Spleen (tissue), 11 donors: ENCODE data around the gene RPL3. TPM values are rescaled to one million over a fixed set of nuclear protein-coding genes. Genes with fewer than 3 reads are reported as not detected.

Experiments
- DNase-seq: peaks from one replicate; pipeline ENCODE4 v3.0.0-alpha.2; 2020
- H3K27ac ChIP-seq, 8 donors: fragments of 200-600 bp; sonication (generic) in 7 of 8; 1 replicate in 4 of 8; 2 replicates in 4 of 8; pipeline versions ENCODE4 v1.5.0 to v1.8.0; 2016 to 2021; ENCODE audit warnings: inconsistent platforms in 4 of 8, mild to moderate bottlenecking in 4 of 8, moderate library complexity in 1 of 8
- H3K27me3 ChIP-seq, 7 donors: fragments of 200-600 bp; sonication (generic) in 6 of 7; replicated peaks in 1 of 7; 1 replicate in 4 of 7; 2 replicates in 3 of 7; pipeline versions ENCODE4 v1.5.0 to v1.8.0; 2016 to 2021; ENCODE audit warnings: inconsistent platforms in 3 of 7, mild to moderate bottlenecking in 1 of 7
- H3K36me3 ChIP-seq, 6 donors: fragments of 200-600 bp; sonication (generic) in 5 of 6; 1 replicate in 4 of 6; 2 replicates in 2 of 6; pipeline versions ENCODE4 v1.5.0 to v1.8.0; 2016 to 2021; ENCODE audit warnings: inconsistent platforms in 2 of 6
- H3K4me1 ChIP-seq, 6 donors: fragments of 200-600 bp; sonication (generic) in 5 of 6; 1 replicate in 3 of 6; 2 replicates in 3 of 6; pipeline versions ENCODE4 v1.5.0 to v1.8.0; 2016 to 2021; ENCODE audit warnings: inconsistent platforms in 3 of 6
- H3K4me3 ChIP-seq, 8 donors: fragments of 200-600 bp; sonication (generic) in 7 of 8; 1 replicate in 4 of 8; 2 replicates in 4 of 8; pipeline versions ENCODE4 v1.5.0 to v1.8.0; 2016 to 2021; ENCODE audit warnings: inconsistent platforms in 4 of 8, mild to moderate bottlenecking in 4 of 8, moderate library complexity in 2 of 8
- H3K9me3 ChIP-seq, 8 donors: fragments of 200-600 bp; sonication (generic) in 7 of 8; 1 replicate in 4 of 8; 2 replicates in 4 of 8; pipeline versions ENCODE4 v1.5.0 to v1.8.0; 2016 to 2021; ENCODE audit warnings: inconsistent platforms in 4 of 8
- POLR2A ChIP-seq, 3 donors: fragments of 450-650 bp; IDR thresholded peaks; one replicate each; pipeline ENCODE4 v1.5.1; 2017; ENCODE audit warnings: antibody characterized with exemption in 3 of 3, mild to moderate bottlenecking in 1 of 3
- POLR2AphosphoS5 ChIP-seq, 3 donors: sonication (generic); formaldehyde crosslinking; IDR thresholded peaks; one replicate each; pipeline ENCODE4 v1.5.1; 2017; ENCODE audit warnings: antibody characterized with exemption in 3 of 3
- WGBS, 5 donors: extraction: QIAGEN DNeasy Blood & Tissue Kit in 3 of 5; methylation state at CpG; one replicate each; pipeline versions ENCODE4 v1.1.5 to v1.1.7; 2013 to 2018; 5-methylcytosine and 5-hydroxymethylcytosine counted together
- intact Hi-C: fragments of 100-400 bp; cut with DNase I; formaldehyde crosslinking; loops from one replicate; pipeline ENCODE4 v1.15.0; 2023; ENCODE audit warnings: low total_unique reads
- polyA plus RNA-seq, 3 donors: library from polyadenylated mRNA; stranded (reverse); fragments of 200-250 nt; gene quantifications; one replicate each; pipeline ENCODE4 v1.2.1, GENCODE V29; 2013
- total RNA-seq, 7 donors: library from RNA; depleted of rRNA in 3 of 7; stranded (reverse); fragments of >200 nt in 3 of 7; fragmentation: NEBNext Ultra II Directional in 4 of 7; extraction: Animal tissue kit (Norgen Biotek cat#: 25700) in 4 of 7; gene quantifications; one replicate each; pipeline versions ENCODE4 v1.1.0 to v1.2.1, GENCODE V29; 2016 to 2021
- TF ChIP-seq, protein P1 (sequence below), 11 experiments: fragments of 200-600 bp in 7 of 11; fragments of 450-650 bp in 4 of 11; sonication (generic) in 4 of 11; IDR thresholded peaks in 8 of 11; conservative IDR thresholded peaks in 3 of 11; 1 replicate in 7 of 11; 2 replicates in 4 of 11; pipeline versions ENCODE4 v1.4.0 to v1.8.0; 2016 to 2021; ENCODE audit warnings: antibody characterized with exemption in 11 of 11, inconsistent platforms in 4 of 11, mild to moderate bottlenecking in 1 of 11
- donor health status: healthy with polysubstance abuse.
- donor health status: DM: no; HTN: no; CAD: no; lungs with moderate emphysema.
- donor health status: DM: no; HTN: no; CAD: no.
- donor health status: Bipolar disorder and iron deficiency.
- donor health status: healthy.
- donor health status: DM: no; HTN: no; CAD: no.
- donor health status: DM: yes; HTN: yes; CAD: no.

The RPL3 gene
- total and polyA plus RNA-seq, 10 donors = 1,607 to 6,240 (median 1,995) TPM

DNA sequence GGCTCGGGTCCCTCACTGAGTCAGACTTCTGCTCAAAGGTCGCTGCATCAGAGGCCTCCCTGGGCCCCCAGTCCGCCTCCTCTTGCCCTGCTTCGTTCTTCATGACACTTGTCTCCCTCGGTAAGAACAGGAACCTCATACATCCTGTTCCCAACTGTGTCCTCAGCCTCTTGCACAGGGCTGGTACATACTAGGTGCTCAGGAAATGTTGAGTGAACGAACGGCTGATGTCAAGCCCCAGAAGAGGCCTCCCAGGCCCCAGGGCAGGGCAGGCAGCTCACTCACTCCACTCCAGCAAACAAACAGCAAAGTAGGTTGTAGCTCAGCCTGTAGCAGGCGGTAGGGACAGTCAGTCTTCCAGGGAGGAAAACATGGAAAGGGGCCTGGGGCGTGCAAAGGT is 47.6 kb upstream of the RPL3 start:
- H3K4me1 ChIP-seq = peaks cover 0 to 57% (median 15%) of the 10 kb centered on the region in 6 donors
- TF ChIP-seq POLR2AphosphoS5 (IDR thresholded peaks at IDR 0.05) (no peak), POLR2A (IDR thresholded peaks at IDR 0.05) (no peak)
- TF ChIP-seq, protein P1, sequence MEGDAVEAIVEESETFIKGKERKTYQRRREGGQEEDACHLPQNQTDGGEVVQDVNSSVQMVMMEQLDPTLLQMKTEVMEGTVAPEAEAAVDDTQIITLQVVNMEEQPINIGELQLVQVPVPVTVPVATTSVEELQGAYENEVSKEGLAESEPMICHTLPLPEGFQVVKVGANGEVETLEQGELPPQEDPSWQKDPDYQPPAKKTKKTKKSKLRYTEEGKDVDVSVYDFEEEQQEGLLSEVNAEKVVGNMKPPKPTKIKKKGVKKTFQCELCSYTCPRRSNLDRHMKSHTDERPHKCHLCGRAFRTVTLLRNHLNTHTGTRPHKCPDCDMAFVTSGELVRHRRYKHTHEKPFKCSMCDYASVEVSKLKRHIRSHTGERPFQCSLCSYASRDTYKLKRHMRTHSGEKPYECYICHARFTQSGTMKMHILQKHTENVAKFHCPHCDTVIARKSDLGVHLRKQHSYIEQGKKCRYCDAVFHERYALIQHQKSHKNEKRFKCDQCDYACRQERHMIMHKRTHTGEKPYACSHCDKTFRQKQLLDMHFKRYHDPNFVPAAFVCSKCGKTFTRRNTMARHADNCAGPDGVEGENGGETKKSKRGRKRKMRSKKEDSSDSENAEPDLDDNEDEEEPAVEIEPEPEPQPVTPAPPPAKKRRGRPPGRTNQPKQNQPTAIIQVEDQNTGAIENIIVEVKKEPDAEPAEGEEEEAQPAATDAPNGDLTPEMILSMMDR (IDR thresholded peaks at IDR 0.05 in 8 of 11, conservative IDR thresholded peaks at IDR 0.05 in 3 of 11) = no peak
- intact Hi-C loops = no loop called here
- peaks cover 0 to 8% (median 5%) of the 10 kb centered on the region in 8 donors for H3K9me3 ChIP-seq
- no peaks in the 10 kb centered on the region for H3K36me3 ChIP-seq
- no peaks in the 10 kb centered on the region for H3K27me3 ChIP-seq
- H3K27ac ChIP-seq = no peak overlapping the region
- no peak for DNase-seq
- 38 to 51% (median 46%) methylated on average over 9 of the region's 9 CpGs for WGBS, 5 donors
- H3K4me3 ChIP-seq = no peak overlapping the region

DNA sequence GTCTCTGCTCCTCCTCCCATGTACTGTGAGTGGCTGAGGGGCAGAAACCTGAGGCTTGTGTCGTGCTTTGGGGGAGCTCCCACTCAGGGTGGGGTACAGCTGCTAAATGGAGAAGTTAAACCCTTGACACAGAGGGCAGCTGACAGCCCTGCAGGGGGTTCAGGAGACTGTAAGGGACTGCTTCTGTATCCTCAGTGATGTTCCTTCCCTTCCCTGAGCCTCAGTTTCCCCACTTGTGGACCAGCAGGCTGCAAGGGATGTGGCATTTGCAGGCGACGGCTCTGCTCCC is 46.0 kb upstream of the RPL3 start:
- intact Hi-C loops = no loop called here
- H3K9me3 ChIP-seq = no peaks in the 10 kb centered on the region
- 27 to 53% (median 35%) methylated on average over 3 of the region's 3 CpGs for WGBS, 5 donors

DNA sequence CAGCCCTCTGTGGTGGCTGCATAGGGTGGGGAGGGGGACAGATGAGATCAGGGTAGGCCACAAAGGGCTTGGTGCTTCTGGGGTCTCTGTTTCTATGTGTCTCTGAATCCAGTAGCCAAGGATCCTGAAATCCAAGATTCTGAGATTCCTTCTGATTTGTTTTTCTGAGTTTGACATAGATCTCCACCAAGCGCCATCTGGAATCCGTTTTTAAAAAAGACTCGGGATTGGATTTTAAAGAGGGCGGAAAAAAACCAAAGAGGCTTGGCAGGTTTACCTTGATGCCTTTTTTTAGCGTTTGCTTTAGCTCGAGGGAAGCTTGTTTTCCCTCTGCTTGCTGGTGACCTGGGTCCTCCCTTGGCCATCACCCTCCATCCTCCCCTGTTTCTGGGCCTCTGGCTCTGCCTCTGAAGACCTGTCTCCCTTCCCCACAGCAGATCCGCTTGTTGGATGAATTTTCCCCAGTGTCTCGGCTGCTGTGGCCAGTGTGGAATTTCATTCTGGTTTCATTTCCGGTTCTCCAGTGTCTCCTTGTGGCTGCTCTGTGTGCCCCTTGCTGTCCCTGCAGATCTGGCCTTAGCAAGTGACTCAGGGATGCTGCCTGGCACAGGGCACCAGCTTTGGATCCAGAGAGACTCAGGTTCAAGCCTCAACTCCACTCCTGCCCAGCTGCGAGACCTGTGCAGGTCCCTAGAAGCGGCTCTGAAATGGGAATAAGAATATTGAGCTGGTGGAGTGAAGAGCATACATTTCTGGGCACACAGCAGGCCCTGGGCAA is 45.5 kb upstream of the RPL3 start:
- no peaks in the 10 kb centered on the region for H3K27me3 ChIP-seq
- DNase-seq = no peak
- WGBS, 5 donors = 75 to 83% (median 75%) methylated on average over 11 of the region's 11 CpGs
- H3K4me1 ChIP-seq = peaks cover 0 to 57% (median 15%) of the 10 kb centered on the region in 6 donors
- intact Hi-C loops = no loop called here
- no peak overlapping the region for H3K4me3 ChIP-seq
- H3K9me3 ChIP-seq = no peaks in the 10 kb centered on the region
- peak overlapping the region in 5 of 8 donors; percentile 9 to 48 (median 46) for H3K27ac ChIP-seq
- no peaks in the 10 kb centered on the region for H3K36me3 ChIP-seq
- TF ChIP-seq, protein P1 (IDR thresholded peaks at IDR 0.05 in 8 of 11, conservative IDR thresholded peaks at IDR 0.05 in 3 of 11) = no peak
- TF ChIP-seq POLR2A (IDR thresholded peaks at IDR 0.05) (no peak), POLR2AphosphoS5 (IDR thresholded peaks at IDR 0.05) (no peak)

More for the DNA sequence above, 46.0 kb upstream of the RPL3 start:
- TF ChIP-seq, protein P1 (IDR thresholded peaks at IDR 0.05 in 8 of 11, conservative IDR thresholded peaks at IDR 0.05 in 3 of 11) = no peak
- TF ChIP-seq POLR2A (IDR thresholded peaks at IDR 0.05) (no peak), POLR2AphosphoS5 (IDR thresholded peaks at IDR 0.05) (no peak)
- H3K4me3 ChIP-seq = no peak overlapping the region
- no peaks in the 10 kb centered on the region for H3K36me3 ChIP-seq
- no peak for DNase-seq
- peaks cover 0 to 57% (median 15%) of the 10 kb centered on the region in 6 donors for H3K4me1 ChIP-seq
- H3K27ac ChIP-seq = peak overlapping the region in 1 of 8 donors; percentile 17
- no peaks in the 10 kb centered on the region for H3K27me3 ChIP-seq

DNA sequence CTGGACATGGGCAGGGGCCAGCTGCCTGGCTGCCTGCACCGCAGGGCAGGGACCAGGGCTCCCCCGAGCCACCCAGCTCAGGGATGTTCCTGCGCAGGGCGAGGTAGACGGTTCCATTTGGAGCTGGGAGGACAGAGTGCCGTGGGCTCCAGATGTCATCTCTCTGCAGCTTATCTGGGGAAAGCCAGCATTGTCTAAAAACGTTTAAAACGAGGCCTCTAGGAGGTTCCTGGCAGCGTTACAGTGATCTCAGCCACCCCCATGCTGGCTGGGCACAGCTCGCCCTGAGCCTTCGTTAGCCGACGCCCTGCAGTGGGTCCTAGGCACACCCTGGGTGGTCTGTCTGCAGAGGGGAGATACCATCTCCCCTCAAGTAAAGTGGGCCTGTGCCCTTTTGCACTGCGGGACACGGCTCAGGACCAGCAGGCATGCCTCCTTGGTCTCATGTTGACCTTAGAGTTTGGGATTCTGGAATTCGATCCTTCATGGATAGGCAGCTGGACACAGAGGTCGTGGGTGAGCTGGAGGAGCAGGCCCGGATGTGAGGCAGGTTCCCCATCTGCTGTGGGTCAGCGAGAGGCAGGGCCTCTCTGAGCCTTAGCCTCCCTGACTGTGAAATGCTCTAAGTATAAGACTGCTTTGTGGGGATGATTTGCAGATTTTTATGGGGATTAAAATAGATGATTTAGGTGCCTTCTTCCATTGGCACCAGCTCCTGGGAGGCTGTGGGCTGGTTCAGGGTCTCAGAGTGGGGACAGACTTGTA is 44.5 kb upstream of the RPL3 start:
- H3K36me3 ChIP-seq = peaks cover 0 to 1% (median 0%) of the 10 kb centered on the region in 6 donors
- TF ChIP-seq POLR2A (IDR thresholded peaks at IDR 0.05) = no peak
- peak in 1 of 3 donors; percentile 47 for TF ChIP-seq POLR2AphosphoS5 (IDR thresholded peaks at IDR 0.05)
- TF ChIP-seq, protein P1 (IDR thresholded peaks at IDR 0.05 in 8 of 11, conservative IDR thresholded peaks at IDR 0.05 in 3 of 11) = no peak
- no peaks in the 10 kb centered on the region for H3K27me3 ChIP-seq
- intact Hi-C loops = no loop called here
- no peak overlapping the region for H3K4me3 ChIP-seq
- peaks cover 0 to 54% (median 15%) of the 10 kb centered on the region in 6 donors for H3K4me1 ChIP-seq
- DNase-seq = no peak
- H3K9me3 ChIP-seq = no peaks in the 10 kb centered on the region
- H3K27ac ChIP-seq = peak overlapping the region in 6 of 8 donors; percentile 9 to 48 (median 46)
- WGBS, 5 donors = 31 to 69% (median 56%) methylated on average over 6 to 19 of the region's 19 CpGs
